Panc1 (cell line): ENCODE measurements around the gene ESRRA. TPM values are rescaled to one million over a fixed set of nuclear protein-coding genes. Genes with fewer than 3 reads are reported as not detected.
A peak's percentile ranks its signal among the peaks of the same experiment; 100 is the strongest.

Experiments
- ATAC-seq: fragments of 200-7000 bp; cut with Tn5 transposase; 2 replicates; pipeline ENCODE4 v1.9.1; 2020; ENCODE audit warnings: mild to moderate bottlenecking, moderate library complexity
- BruUV-seq: library from RNA; stranded (reverse); fragments of 400-500 nt; replicated peaks from 2 replicates; lab custom pipeline; 2021; lab: Mats Ljungman, UMichigan
- CTCF ChIA-PET: fragments of 300-600 bp; sonication (Branson Sonifier 250); formaldehyde crosslinking; loops from one replicate; lab custom pipeline; 2022; ENCODE audit warnings: antibody characterized with exemption; lab: Charles Lee
- POLR2A ChIA-PET: fragments of 300-600 bp; sonication (Branson Sonifier 250); formaldehyde crosslinking; loops from one replicate; lab custom pipeline; 2022; ENCODE audit warnings: antibody characterized with exemption; lab: Charles Lee
- DNase-seq: peaks from one replicate; pipeline ENCODE4 v3.0.0-alpha.2; 2010; ENCODE audit warnings: low read depth, low spot score
- H3K27ac ChIP-seq: 2 replicates; pipeline ENCODE4 v1.5.1; 2011; ENCODE audit warnings: mild to moderate bottlenecking, low read length, inconsistent platforms
- H3K27me3 ChIP-seq: fragments of 200-500 bp; sonication (Bioruptor generic); 2 replicates; pipeline ENCODE4 v1.6.0; 2014; ENCODE audit warnings: low read length, inconsistent platforms; ENCODE audit not compliant: control insufficient read depth, insufficient read depth
- H3K36me3 ChIP-seq: fragments of 200-500 bp; sonication (Bioruptor generic); 2 replicates; pipeline ENCODE4 v1.5.1; 2014; ENCODE audit warnings: inconsistent platforms, mild to moderate bottlenecking, low read length, moderate library complexity; ENCODE audit not compliant: control insufficient read depth, insufficient read depth
- H3K4me1 ChIP-seq: 2 replicates; pipeline ENCODE4 v1.5.1; 2011; ENCODE audit warnings: inconsistent platforms, mild to moderate bottlenecking, low read length, moderate library complexity; ENCODE audit not compliant: control insufficient read depth, insufficient read depth
- H3K4me3 ChIP-seq, 2 experiments: 2 replicates each; pipeline ENCODE4 v1.5.1; 2011 to 2012; ENCODE audit warnings: low read depth in 2 of 2, low read length in 2 of 2, mild to moderate bottlenecking in 2 of 2, inconsistent platforms in 1 of 2, moderate library complexity in 1 of 2
- H3K9me3 ChIP-seq: fragments of 200-500 bp; sonication (Bioruptor generic); 2 replicates; pipeline ENCODE4 v1.5.1; 2014; ENCODE audit warnings: low read depth, mild to moderate bottlenecking, inconsistent platforms, low read length, moderate library complexity; ENCODE audit not compliant: control insufficient read depth, insufficient read depth
- CTCF ChIP-seq: fragments of 450-650 bp; IDR thresholded peaks from 2 replicates; pipeline ENCODE4 v1.5.1; 2017; ENCODE audit warnings: mild to moderate bottlenecking
- POLR2AphosphoS5 ChIP-seq: IDR thresholded peaks from 2 replicates; pipeline ENCODE4 v1.6.1; 2012; ENCODE audit warnings: mild to moderate bottlenecking, low read depth, low read length, moderate library complexity
- REST ChIP-seq, 2 experiments: IDR thresholded peaks; 2 replicates each; pipeline ENCODE4 v1.6.1; 2011 to 2012; ENCODE audit warnings: low read depth in 2 of 2, control low read depth in 1 of 2, low read length in 1 of 2, mild to moderate bottlenecking in 1 of 2, moderate library complexity in 1 of 2; ENCODE audit not compliant: insufficient read depth in 1 of 2
- SIN3A ChIP-seq: IDR thresholded peaks from 2 replicates; pipeline ENCODE4 v1.6.1; 2012; ENCODE audit warnings: low read depth, mild to moderate bottlenecking, low read length, moderate library complexity, borderline replicate concordance; ENCODE audit not compliant: insufficient read depth
- TCF7L2 ChIP-seq: IDR thresholded peaks from 2 replicates; pipeline ENCODE4 v1.6.1; 2011; ENCODE audit warnings: mild to moderate bottlenecking, low read depth, low read length, inconsistent platforms
- in situ Hi-C: cut with HindIII; loops from 2 replicates; pipeline ENCODE4 v1.10.0; 2016; ENCODE audit warnings: low sequenced_read_pairs, low pct_unique_long_range_greater_than_20kb
- intact Hi-C: fragments of 100-400 bp; cut with micrococcal nuclease; formaldehyde crosslinking; loops from one replicate; pipeline ENCODE4 v1.10.0; 2022; ENCODE audit not compliant: unreplicated experiment
- total RNA-seq: library from RNA; stranded (reverse); gene quantifications from one replicate; pipeline ENCODE4 v1.2.1, GENCODE V29; 2021; ENCODE audit not compliant: unreplicated experiment

The ESRRA gene
- total RNA-seq, 1 experiment from 2014 or later: 81.6 TPM

GRCh38 chr11:64285885-64286800 is 19.2 kb upstream of the ESRRA start:
- CTCF ChIA-PET: interaction anchor here (0.6 to 1.0 kb wide), 4 partner anchors 15 to 32 kb away, joined by 3 to 20 read pairs (median 5); partner anchors contain the start of gene PRDX5
- DNase-seq (no peak), ATAC-seq (peak; percentile 9; the same call in 1 of the 2 replicates)
- in situ Hi-C loops: no loop called here
- no peaks in the 10 kb centered on the region; the same call in 1 of the 2 replicates for H3K36me3 ChIP-seq
- POLR2A ChIA-PET: interaction anchor here (0.7 to 1.5 kb wide), 2 partner anchors 17 to 32 kb away, joined by 5 to 10 read pairs; partner anchors contain the start of gene PRDX5
- H3K27ac ChIP-seq: peak overlapping the region; percentile 82
- no peak; the same call in 1 of the 2 replicates for TF ChIP-seq CTCF
- no peak for TF ChIP-seq TCF7L2
- no peak for TF ChIP-seq REST (IDR thresholded peaks at IDR 0.05; ENCODE audit: insufficient read depth in 1 of 2, low read depth in 2 of 2, low read length in 1 of 2)
- no peak; the same call in 1 of the 2 replicates for TF ChIP-seq POLR2AphosphoS5
- TF ChIP-seq SIN3A: no peak
- peak overlapping the region; percentile 57 to 98 for H3K4me3 ChIP-seq
- H3K27me3 ChIP-seq: no peaks in the 10 kb centered on the region
- no TSS peak for BruUV-seq
- intact Hi-C loops: no loop called here
- peaks cover 28% of the 10 kb centered on the region for H3K4me1 ChIP-seq
- no peaks in the 10 kb centered on the region for H3K9me3 ChIP-seq

- TF ChIP-seq TCF7L2 (no peak), CTCF (no peak), REST (IDR thresholded peaks at IDR 0.05; ENCODE audit: insufficient read depth in 1 of 2, low read depth in 2 of 2, low read length in 1 of 2) (no peak), SIN3A (no peak), POLR2AphosphoS5 (no peak)
- CTCF ChIA-PET: no interaction called here
- intact Hi-C loops: no loop called here
- H3K27me3 ChIP-seq: no peaks in the 10 kb centered on the region
- POLR2A ChIA-PET: interaction anchor here (0.7 kb wide), 1 partner anchor 31 kb away, joined by 5 read pairs; the partner anchor contains the start of gene PRDX5
- DNase-seq (no peak), ATAC-seq (no peak)
- H3K4me1 ChIP-seq: peaks cover 31% of the 10 kb centered on the region
- H3K27ac ChIP-seq: peak overlapping the region; percentile 82
- H3K9me3 ChIP-seq: no peaks in the 10 kb centered on the region
- peak overlapping the region; percentile 57 to 98; a peak in 3 of 4 replicates for H3K4me3 ChIP-seq
- no peaks in the 10 kb centered on the region; the same call in 1 of the 2 replicates for H3K36me3 ChIP-seq
- no TSS peak for BruUV-seq
- in situ Hi-C loops: no loop called here
Measured at GRCh38 chr11:64286801-64287159, 18.5 kb upstream of the ESRRA start.
